Mesendoderm (in vitro differentiated cells): Measurements from ENCODE around the gene TYW1B.
"Not testable (repeated sequence)": the region's sequence is repeated elsewhere in the genome, so short reads cannot be mapped to it uniquely, and the experiment has no call there.

Experiments
- DNase-seq: peaks from one replicate; pipeline ENCODE4 v3.0.0; 2013
- H2AK5ac ChIP-seq: 2 replicates; pipeline ENCODE4 v1.6.1; 2013; ENCODE audit warnings: low read length, inconsistent platforms
- H2BK120ac ChIP-seq: 2 replicates; pipeline ENCODE4 v1.6.1; 2013; ENCODE audit warnings: low read depth, mild to moderate bottlenecking, low read length, moderate library complexity, mixed read lengths
- H2BK15ac ChIP-seq: replicated peaks from 2 replicates; pipeline ENCODE4 v1.6.1; 2013; ENCODE audit warnings: low read depth, mild to moderate bottlenecking, moderate library complexity
- H2BK5ac ChIP-seq: 2 replicates; pipeline ENCODE4 v1.6.1; 2013; ENCODE audit warnings: low read length, inconsistent platforms
- H3K18ac ChIP-seq: 2 replicates; pipeline ENCODE4 v1.6.1; 2013; ENCODE audit warnings: mild to moderate bottlenecking, low read length, mixed read lengths
- H3K23ac ChIP-seq: one replicate; pipeline ENCODE4 v1.6.1; 2013; ENCODE audit warnings: low read length
- H3K27ac ChIP-seq: 2 replicates; pipeline ENCODE4 v1.5.1; 2013; ENCODE audit warnings: low read depth, mild to moderate bottlenecking, inconsistent platforms, low read length, moderate library complexity
- H3K27me3 ChIP-seq: 2 replicates; pipeline ENCODE4 v1.6.1; 2013; ENCODE audit warnings: low read length, control low read depth, mild to moderate bottlenecking, inconsistent platforms; ENCODE audit not compliant: insufficient read depth, poor library complexity
- H3K36me3 ChIP-seq: 2 replicates; pipeline ENCODE4 v1.6.1; 2013; ENCODE audit warnings: low read length, inconsistent platforms; ENCODE audit not compliant: control insufficient read depth, insufficient read depth
- H3K4ac ChIP-seq: one replicate; pipeline ENCODE4 v1.6.1; 2013; ENCODE audit warnings: low read depth, mild to moderate bottlenecking, low read length, moderate library complexity
- H3K4me1 ChIP-seq: 2 replicates; pipeline ENCODE4 v1.6.1; 2013; ENCODE audit warnings: low read depth, low read length, inconsistent platforms; ENCODE audit not compliant: control insufficient read depth
- H3K4me2 ChIP-seq: 2 replicates; pipeline ENCODE4 v1.6.1; 2013; ENCODE audit warnings: low read length
- H3K4me3 ChIP-seq: 2 replicates; pipeline ENCODE4 v1.5.1; 2013; ENCODE audit warnings: mild to moderate bottlenecking, low read length
- H3K56ac ChIP-seq: one replicate; pipeline ENCODE4 v1.6.1; 2013; ENCODE audit warnings: low read length
- H3K79me1 ChIP-seq: 2 replicates; pipeline ENCODE4 v1.6.1; 2013; ENCODE audit warnings: low read length, inconsistent platforms
- H3K79me2 ChIP-seq: 2 replicates; pipeline ENCODE4 v1.6.1; 2013; ENCODE audit warnings: mild to moderate bottlenecking, low read length; ENCODE audit not compliant: control insufficient read depth, insufficient read depth
- H3K9ac ChIP-seq: 2 replicates; pipeline ENCODE4 v1.6.1; 2013; ENCODE audit warnings: low read length, inconsistent platforms
- H4K5ac ChIP-seq: one replicate; pipeline ENCODE4 v1.6.1; 2013; ENCODE audit warnings: low read length
- H4K8ac ChIP-seq: one replicate; pipeline ENCODE4 v1.6.1; 2013; ENCODE audit warnings: low read depth, mild to moderate bottlenecking, control low read depth, low read length, moderate library complexity
- WGBS: extraction: QIAGEN DNeasy Blood & Tissue Kit; methylation state at CpG from one replicate; pipeline ENCODE4 v1.1.7; 2013; ENCODE audit warnings: low lambda C conversion rate, missing lambda C conversion rate; ENCODE audit not compliant: insufficient coverage; ENCODE audit errors: extremely low coverage; 5-methylcytosine and 5-hydroxymethylcytosine counted together

Gene TYW1B

GRCh38 chr7:72837291-72837690, 9.3 kb upstream of the TYW1B start:
- H3K27ac ChIP-seq, H2BK5ac ChIP-seq, H3K9ac ChIP-seq, H3K36me3 ChIP-seq, H3K23ac ChIP-seq, H4K5ac ChIP-seq, H3K79me2 ChIP-seq, H3K18ac ChIP-seq, H2BK120ac ChIP-seq, DNase-seq, H3K27me3 ChIP-seq, H3K4me2 ChIP-seq, H3K4me1 ChIP-seq, H2AK5ac ChIP-seq, H4K8ac ChIP-seq, H3K4ac ChIP-seq, H3K79me1 ChIP-seq, H3K56ac ChIP-seq, H2BK15ac ChIP-seq, H3K4me3 ChIP-seq: not testable (repeated sequence)
- no CpG with 5 or more reads among the region's 3 CpGs for WGBS

- not testable (repeated sequence) for H3K4me3 ChIP-seq, H3K4ac ChIP-seq
These were observed 2.6 kb upstream of the TYW1B start for GRCh38 chr7:72830567-72830966.

GRCh38 chr7:72829687-72830354, 1.8 kb upstream of the TYW1B start:
- Histone ChIP-seq H3K4me3 (peak overlapping the region; percentile 80), H3K4me2 (peak overlapping the region; percentile 68), H3K9ac (peak overlapping the region; percentile 78), H3K56ac (peak overlapping the region; percentile 85)
- H2BK15ac ChIP-seq, H3K18ac ChIP-seq, H2AK5ac ChIP-seq, H3K27me3 ChIP-seq, H2BK120ac ChIP-seq, H4K5ac ChIP-seq, H3K79me1 ChIP-seq, H4K8ac ChIP-seq, H3K23ac ChIP-seq, H3K79me2 ChIP-seq, H3K4me1 ChIP-seq, H3K27ac ChIP-seq, H3K36me3 ChIP-seq, H3K4ac ChIP-seq, H2BK5ac ChIP-seq: not testable (repeated sequence)
- DNase-seq: peak; percentile 79
- no CpG with 5 or more reads among the region's 29 CpGs for WGBS

More at GRCh38 chr7:72830567-72830966, 2.6 kb upstream of the TYW1B start:
- Histone ChIP-seq H3K56ac (peak overlapping the region; percentile 56), H3K9ac (peak overlapping the region; percentile 54)
- H3K23ac ChIP-seq, H3K4me1 ChIP-seq, H2BK120ac ChIP-seq, H3K79me2 ChIP-seq, H3K27me3 ChIP-seq, H3K79me1 ChIP-seq, H4K8ac ChIP-seq, H2BK15ac ChIP-seq, H4K5ac ChIP-seq, H2BK5ac ChIP-seq, DNase-seq, H3K27ac ChIP-seq, H3K18ac ChIP-seq, H3K36me3 ChIP-seq, H3K4me2 ChIP-seq, H2AK5ac ChIP-seq: not testable (repeated sequence)
- WGBS: no CpG with 5 or more reads among the region's 5 CpGs

- not testable (repeated sequence) for H4K5ac ChIP-seq, H3K4me1 ChIP-seq, H2AK5ac ChIP-seq, H3K79me2 ChIP-seq, H3K18ac ChIP-seq, H3K36me3 ChIP-seq, H3K27ac ChIP-seq, H2BK120ac ChIP-seq, H3K4ac ChIP-seq, H2BK15ac ChIP-seq, H2BK5ac ChIP-seq, H3K79me1 ChIP-seq, H3K23ac ChIP-seq, H3K4me2 ChIP-seq, H3K27me3 ChIP-seq, H4K8ac ChIP-seq
- DNase-seq: peak; percentile 99
- Histone ChIP-seq H3K4me3 (peak overlapping the region; percentile 80), H3K9ac (peak overlapping the region; percentile 78), H3K56ac (peak overlapping the region; percentile 85)
- no CpG with 5 or more reads among the region's 36 CpGs for WGBS
These were observed 1.3 kb upstream of the TYW1B start for GRCh38 chr7:72829291-72829686.

GRCh38 chr7:72823765-72824732, 4.0 kb downstream of the TYW1B start:
- not testable (repeated sequence) for H3K36me3 ChIP-seq, H3K4me3 ChIP-seq, H2BK120ac ChIP-seq, H3K27me3 ChIP-seq, H4K5ac ChIP-seq, H3K23ac ChIP-seq, H3K56ac ChIP-seq, DNase-seq, H4K8ac ChIP-seq, H2BK5ac ChIP-seq, H3K27ac ChIP-seq, H3K4me1 ChIP-seq, H3K79me2 ChIP-seq, H3K18ac ChIP-seq, H3K4me2 ChIP-seq, H2BK15ac ChIP-seq, H3K9ac ChIP-seq, H2AK5ac ChIP-seq, H3K79me1 ChIP-seq, H3K4ac ChIP-seq
- no CpG with 5 or more reads among the region's 11 CpGs for WGBS
